Dedifferentiated amniotic fluid mesenchymal stem cell (primary cell): ENCODE measurements around the gene CCDC142.
"Not testable (repeated sequence)": the region's sequence is repeated elsewhere in the genome, so short reads cannot be mapped to it uniquely, and the experiment has no call there.

Source experiments
- DNase-seq: peaks from one replicate; pipeline ENCODE4 v3.0.0-alpha.2; 2016; ENCODE audit errors: extremely low spot score

CCDC142 gene

GRCh38 chr2:74471332-74472065, 11.3 kb downstream of the CCDC142 start:
- no peak for DNase-seq

GRCh38 chr2:74470742-74471141, 12.1 kb downstream of the CCDC142 start:
- DNase-seq: not testable (repeated sequence)

GRCh38 chr2:74464406-74464805, 18.4 kb downstream of the CCDC142 start:
- no peak for DNase-seq

- no peak for DNase-seq
Observed at GRCh38 chr2:74462786-74463105, 20.1 kb downstream of the CCDC142 start.

GRCh38 chr2:74462054-74462785, 20.6 kb downstream of the CCDC142 start:
- DNase-seq: no peak

- no peak for DNase-seq
Observed at GRCh38 chr2:74461187-74462053, 21.4 kb downstream of the CCDC142 start.

GRCh38 chr2:74460187-74460586, 22.6 kb downstream of the CCDC142 start:
- not testable (repeated sequence) for DNase-seq

GRCh38 chr2:74459503-74460118, 23.2 kb downstream of the CCDC142 start:
- DNase-seq: not testable (repeated sequence)

GRCh38 chr2:74458938-74459363, 23.8 kb downstream of the CCDC142 start:
- no peak for DNase-seq

- peak; percentile 100 for DNase-seq
Observed at GRCh38 chr2:74458132-74458937, 24.5 kb downstream of the CCDC142 start, which contains the start of gene WBP1. Gene WBP1 (plus strand): TSS chr2:74458438. CDS start chr2:74458603, 165 bp downstream.

GRCh38 chr2:74457549-74458131, 25.2 kb downstream of the CCDC142 start:
- no peak for DNase-seq

GRCh38 chr2:74457129-74457548, 25.7 kb downstream of the CCDC142 start:
- DNase-seq: no peak

GRCh38 chr2:74454654-74455511, 27.9 kb downstream of the CCDC142 start, which contains the start of gene INO80B:
Gene INO80B (plus strand): TSS chr2:74455087. CDS start chr2:74455117, 30 bp downstream.
- peak; percentile 99 for DNase-seq

GRCh38 chr2:74450570-74451190, 32.1 kb downstream of the CCDC142 start:
- DNase-seq: no peak

- no peak for DNase-seq
Observed at GRCh38 chr2:74448771-74449170, 34.0 kb downstream of the CCDC142 start.

GRCh38 chr2:74447230-74447999, 35.4 kb downstream of the CCDC142 start:
- no peak for DNase-seq

- no peak for DNase-seq
Observed at GRCh38 chr2:74444498-74445318, 38.1 kb downstream of the CCDC142 start.
